ENCODE results near the gene TMBIM1.

Gene TMBIM1

DNA sequence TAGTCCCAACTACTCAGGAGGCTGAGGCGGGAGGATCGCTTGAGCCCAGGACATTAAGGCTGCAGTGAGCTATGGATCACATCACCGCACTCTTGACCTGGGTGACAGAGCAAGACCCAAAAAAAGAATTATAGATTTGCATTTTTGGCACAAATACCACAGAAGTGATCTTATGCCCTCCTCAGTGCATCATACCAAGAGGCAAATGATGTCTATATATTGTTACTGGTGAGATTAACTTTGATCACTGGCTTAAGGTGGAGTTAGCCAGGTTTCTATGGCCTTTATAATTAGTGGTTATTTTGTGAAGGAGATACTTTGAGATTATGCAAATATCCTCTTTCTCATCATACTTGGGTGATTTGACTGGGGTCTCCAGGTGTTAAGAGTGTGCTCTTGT, 42.2 kb upstream of the TMBIM1 start:
- H3K79me2 ChIP-seq (ENCODE audit: low read length): no peaks in the 10 kb centered on the region
- H4K20me1 ChIP-seq (ENCODE audit: insufficient read depth, low read length): no peaks in the 10 kb centered on the region
- no peaks in the 10 kb centered on the region for H3K27me3 ChIP-seq (replicated peaks; ENCODE audit: insufficient read depth, low read length)
- no peak overlapping the region for H3K4me2 ChIP-seq (ENCODE audit: low read depth, low read length)
- no peaks in the 10 kb centered on the region; the same call in 1 of the 2 replicates for H3K9me3 ChIP-seq (replicated peaks; ENCODE audit: insufficient read depth, low read length)
- no peaks in the 10 kb centered on the region for H3K36me3 ChIP-seq (replicated peaks; ENCODE audit: insufficient read depth, low read length)
- no peak overlapping the region for H3K27ac ChIP-seq (ENCODE audit: low read length)
- H3K4me1 ChIP-seq (ENCODE audit: low read length): 0 out of 2 replicates have a peak, but pooled peaks cover 15% of the 10 kb centered on the region
- TF ChIP-seq EZH2phosphoT487 (IDR thresholded peaks at IDR 0.05; ENCODE audit: low read length): no peak
- TF ChIP-seq, protein P1, sequence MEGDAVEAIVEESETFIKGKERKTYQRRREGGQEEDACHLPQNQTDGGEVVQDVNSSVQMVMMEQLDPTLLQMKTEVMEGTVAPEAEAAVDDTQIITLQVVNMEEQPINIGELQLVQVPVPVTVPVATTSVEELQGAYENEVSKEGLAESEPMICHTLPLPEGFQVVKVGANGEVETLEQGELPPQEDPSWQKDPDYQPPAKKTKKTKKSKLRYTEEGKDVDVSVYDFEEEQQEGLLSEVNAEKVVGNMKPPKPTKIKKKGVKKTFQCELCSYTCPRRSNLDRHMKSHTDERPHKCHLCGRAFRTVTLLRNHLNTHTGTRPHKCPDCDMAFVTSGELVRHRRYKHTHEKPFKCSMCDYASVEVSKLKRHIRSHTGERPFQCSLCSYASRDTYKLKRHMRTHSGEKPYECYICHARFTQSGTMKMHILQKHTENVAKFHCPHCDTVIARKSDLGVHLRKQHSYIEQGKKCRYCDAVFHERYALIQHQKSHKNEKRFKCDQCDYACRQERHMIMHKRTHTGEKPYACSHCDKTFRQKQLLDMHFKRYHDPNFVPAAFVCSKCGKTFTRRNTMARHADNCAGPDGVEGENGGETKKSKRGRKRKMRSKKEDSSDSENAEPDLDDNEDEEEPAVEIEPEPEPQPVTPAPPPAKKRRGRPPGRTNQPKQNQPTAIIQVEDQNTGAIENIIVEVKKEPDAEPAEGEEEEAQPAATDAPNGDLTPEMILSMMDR (IDR thresholded peaks at IDR 0.05; ENCODE audit: low read length): no peak
- TF ChIP-seq EZH2 (optimal IDR thresholded peaks at IDR 0.05; ENCODE audit: low read depth, low read length): no peak
- H3K9ac ChIP-seq (ENCODE audit: low read length): no peak overlapping the region
- H3K4me3 ChIP-seq (ENCODE audit: low read length): no peak overlapping the region
- H3K9me2 ChIP-seq (replicated peaks; ENCODE audit: insufficient read depth, low read length): no peaks in the 10 kb centered on the region
- H3F3A ChIP-seq (ENCODE audit: insufficient read depth, low read length): no peaks in the 10 kb centered on the region
- no peak overlapping the region for H2AFZ ChIP-seq (ENCODE audit: low read length)
- no peak for DNase-seq

DNA sequence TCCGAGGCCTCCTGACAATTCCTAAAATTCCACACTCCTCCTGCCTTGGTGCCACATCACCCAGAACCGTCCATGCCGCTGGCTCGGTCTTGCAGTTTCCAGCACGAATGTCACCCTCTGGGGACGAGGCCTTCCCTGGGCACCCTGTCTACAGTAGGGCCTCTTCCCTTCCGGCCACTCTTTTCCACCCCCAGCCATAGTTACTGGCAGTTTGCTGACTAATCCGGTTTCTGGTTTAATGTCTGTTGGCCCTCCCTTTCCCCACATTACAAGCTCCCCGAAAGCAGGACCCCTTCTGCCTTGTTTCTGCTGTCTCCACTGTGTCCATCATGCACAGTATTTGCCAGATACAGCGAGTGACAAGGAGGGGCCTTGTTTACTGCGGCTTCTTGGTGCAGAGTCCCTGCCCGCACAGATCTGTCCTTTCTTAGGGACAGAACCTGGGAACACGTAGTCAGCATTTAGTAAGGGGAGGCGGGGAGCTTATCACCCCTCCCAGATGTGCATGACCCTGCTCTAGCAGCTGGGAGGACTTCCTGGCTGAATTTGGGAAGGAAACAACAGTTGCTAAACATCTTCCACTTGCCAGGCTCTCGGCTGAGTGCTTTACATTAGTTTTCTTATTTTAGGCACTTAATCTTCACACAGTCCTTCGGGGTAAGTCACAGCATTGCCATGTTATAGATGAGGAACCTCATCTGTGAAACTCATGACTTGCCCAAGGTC, 40.8 kb upstream of the TMBIM1 start:
- H3K27me3 ChIP-seq (replicated peaks; ENCODE audit: insufficient read depth, low read length): no peaks in the 10 kb centered on the region
- TF ChIP-seq, protein P1 (IDR thresholded peaks at IDR 0.05; ENCODE audit: low read length): no peak
- TF ChIP-seq EZH2phosphoT487 (IDR thresholded peaks at IDR 0.05; ENCODE audit: low read length) (no peak), EZH2 (optimal IDR thresholded peaks at IDR 0.05; ENCODE audit: low read depth, low read length) (no peak)
- no peak overlapping the region for H3K9ac ChIP-seq (ENCODE audit: low read length)
- no peak overlapping the region for H3K4me3 ChIP-seq (ENCODE audit: low read length)
- H3K9me3 ChIP-seq (replicated peaks; ENCODE audit: insufficient read depth, low read length): no peaks in the 10 kb centered on the region; the same call in 1 of the 2 replicates
- H2AFZ ChIP-seq (ENCODE audit: low read length): peak overlapping the region; percentile 78
- no peaks in the 10 kb centered on the region for H4K20me1 ChIP-seq (ENCODE audit: insufficient read depth, low read length)
- H3K79me2 ChIP-seq (ENCODE audit: low read length): no peaks in the 10 kb centered on the region
- H3K27ac ChIP-seq (ENCODE audit: low read length): no peak overlapping the region
- no peaks in the 10 kb centered on the region for H3K36me3 ChIP-seq (replicated peaks; ENCODE audit: insufficient read depth, low read length)
- H3K9me2 ChIP-seq (replicated peaks; ENCODE audit: insufficient read depth, low read length): no peaks in the 10 kb centered on the region
- no peak for DNase-seq
- peak overlapping the region; percentile 41; the same call in 1 of the 2 replicates for H3K4me2 ChIP-seq (ENCODE audit: low read depth, low read length)
- H3K4me1 ChIP-seq (ENCODE audit: low read length): 0 out of 2 replicates have a peak, but pooled peaks cover 15% of the 10 kb centered on the region
- no peaks in the 10 kb centered on the region for H3F3A ChIP-seq (ENCODE audit: insufficient read depth, low read length)

DNA sequence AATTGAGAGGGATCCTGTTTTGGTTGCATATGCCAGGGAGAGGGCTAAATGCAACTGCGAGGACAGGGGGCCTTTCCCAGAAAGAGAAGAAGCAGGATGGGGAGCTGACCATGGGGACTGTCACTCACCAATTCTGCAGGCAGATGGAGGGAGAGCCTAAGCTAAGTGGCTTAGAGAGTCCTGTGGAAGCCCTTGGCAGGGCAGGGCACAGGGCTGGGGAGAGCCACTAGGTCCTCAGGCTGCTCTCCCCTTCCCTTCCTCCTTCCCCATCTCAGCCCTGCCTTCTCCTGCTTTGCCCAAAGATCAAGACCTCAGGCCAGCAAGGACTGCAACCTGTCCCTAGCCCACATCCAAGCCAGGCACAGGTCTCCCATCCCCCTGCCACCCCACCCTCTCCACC, 40.0 kb upstream of the TMBIM1 start:
- Histone ChIP-seq H3K9ac (ENCODE audit: low read length) (no peak overlapping the region), H2AFZ (ENCODE audit: low read length) (no peak overlapping the region), H4K20me1 (ENCODE audit: insufficient read depth, low read length) (no peaks in the 10 kb centered on the region), H3K27me3 (replicated peaks; ENCODE audit: insufficient read depth, low read length) (no peaks in the 10 kb centered on the region), H3K9me3 (replicated peaks; ENCODE audit: insufficient read depth, low read length) (no peaks in the 10 kb centered on the region; the same call in 1 of the 2 replicates), H3K4me1 (ENCODE audit: low read length) (0 out of 2 replicates have a peak, but pooled peaks cover 15% of the 10 kb centered on the region), H3K9me2 (replicated peaks; ENCODE audit: insufficient read depth, low read length) (no peaks in the 10 kb centered on the region), H3K79me2 (ENCODE audit: low read length) (no peaks in the 10 kb centered on the region), H3F3A (ENCODE audit: insufficient read depth, low read length) (no peaks in the 10 kb centered on the region), H3K4me2 (ENCODE audit: low read depth, low read length) (no peak overlapping the region), H3K36me3 (replicated peaks; ENCODE audit: insufficient read depth, low read length) (no peaks in the 10 kb centered on the region), H3K4me3 (ENCODE audit: low read length) (no peak overlapping the region), H3K27ac (ENCODE audit: low read length) (no peak overlapping the region)
- TF ChIP-seq EZH2 (optimal IDR thresholded peaks at IDR 0.05; ENCODE audit: low read depth, low read length) (no peak), EZH2phosphoT487 (IDR thresholded peaks at IDR 0.05; ENCODE audit: low read length) (no peak)
- TF ChIP-seq, protein P1 (IDR thresholded peaks at IDR 0.05; ENCODE audit: low read length): no peak
- no peak for DNase-seq

All from MM.1S (cell line).